ENCODE measurements around the gene PDHB.

Gene PDHB

DNA sequence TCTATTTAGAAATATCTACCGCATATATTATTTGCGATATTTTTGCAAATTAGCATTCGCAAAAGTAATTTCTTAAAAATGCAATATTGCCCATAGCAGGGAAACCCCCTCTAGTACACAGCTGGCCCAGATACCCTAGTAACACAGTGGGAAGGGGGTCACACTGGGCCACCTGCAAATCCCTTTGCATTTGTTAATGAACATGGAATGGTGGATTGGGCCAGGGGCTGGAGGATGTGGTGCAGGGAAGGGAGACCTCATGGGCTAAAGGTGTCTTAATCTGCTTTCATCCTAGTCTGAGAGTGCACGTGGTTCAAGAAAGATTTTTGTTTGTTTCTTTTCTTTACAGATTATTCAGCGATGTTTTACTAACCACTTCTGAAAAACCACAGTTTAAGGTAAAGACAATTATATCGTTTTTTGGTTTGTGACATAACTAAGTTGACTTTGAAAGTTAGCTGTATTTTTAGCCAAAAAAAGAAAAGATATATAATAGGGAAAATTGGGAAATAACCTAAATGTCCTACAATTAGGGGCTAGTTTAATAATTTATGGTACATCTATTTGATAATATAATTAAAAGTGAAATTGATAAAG, 30.0 kb downstream of the PDHB start:
- DNase-seq (ENCODE audit: low spot score) = no peak

DNA sequence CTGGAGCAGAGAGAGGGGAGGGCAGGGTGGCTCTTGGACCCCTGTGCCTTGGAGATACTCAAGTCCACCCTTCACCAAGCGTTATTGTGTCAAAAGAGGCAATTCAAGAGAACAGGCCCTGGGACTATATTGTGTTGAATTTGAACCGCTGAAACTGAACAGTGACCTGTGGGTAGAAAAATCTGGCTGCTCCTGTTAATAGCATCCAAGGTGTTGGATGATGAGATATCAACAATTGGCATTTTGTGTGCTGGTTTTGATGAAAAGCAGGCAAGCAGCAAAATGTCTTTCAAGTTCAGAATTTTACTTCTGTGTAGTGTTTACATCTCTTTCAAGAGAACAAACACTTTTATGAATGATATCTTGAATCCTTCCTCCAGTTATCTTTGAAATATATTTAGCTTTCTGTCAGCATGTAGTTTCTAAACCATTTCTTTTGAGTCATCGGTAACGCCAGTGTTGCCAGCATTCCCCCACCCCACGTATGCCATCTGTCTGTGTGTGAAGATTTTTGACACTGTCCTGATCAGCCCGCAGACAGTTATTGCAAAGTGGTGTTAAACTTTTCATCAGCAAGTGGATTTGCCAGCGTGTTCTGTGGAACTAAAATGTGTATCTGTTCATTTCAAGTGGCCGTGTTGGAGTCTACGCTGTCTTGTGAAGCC, 34.8 kb downstream of the PDHB start:
- no peak for DNase-seq (ENCODE audit: low spot score)

DNA sequence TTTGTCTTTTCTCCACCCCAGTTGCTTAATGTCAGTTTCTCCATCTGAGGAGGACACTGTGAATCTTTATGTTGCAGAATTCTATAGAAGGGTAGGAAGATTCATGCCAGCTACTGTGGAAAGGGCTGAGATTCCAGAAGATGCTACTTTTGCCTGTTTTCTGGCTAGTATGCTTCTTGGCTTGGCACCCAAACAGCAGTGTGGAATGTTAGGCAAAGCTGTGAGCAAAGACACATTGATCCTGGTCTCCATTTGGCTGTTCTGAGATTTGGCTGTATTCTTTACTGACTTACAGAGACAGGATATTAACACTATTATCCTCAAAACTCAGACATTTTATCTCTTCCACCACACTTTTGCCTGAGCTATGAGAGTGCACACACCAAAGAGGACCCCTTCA, 39.3 kb downstream of the PDHB start:
- DNase-seq (ENCODE audit: low spot score) = no peak

DNA sequence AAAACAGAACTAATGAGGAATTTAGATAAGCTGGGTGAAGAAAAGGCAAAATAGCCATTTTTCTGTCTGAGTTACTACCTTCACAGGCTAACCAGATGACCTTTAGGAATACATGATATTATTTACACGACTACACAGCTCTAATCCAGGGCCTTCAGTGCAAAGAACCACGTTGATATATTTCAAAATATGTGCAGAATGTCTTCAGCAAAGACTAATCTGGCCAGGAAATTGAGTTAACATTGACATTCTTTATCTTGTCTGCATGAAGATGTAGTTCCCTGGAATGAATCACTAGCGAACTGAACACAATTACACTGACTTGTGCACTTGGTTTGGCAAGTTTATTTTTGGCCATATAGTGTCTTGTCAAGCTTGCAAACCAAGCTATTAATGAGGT, 41.5 kb downstream of the PDHB start:
- no peak for DNase-seq (ENCODE audit: low spot score)

DNA sequence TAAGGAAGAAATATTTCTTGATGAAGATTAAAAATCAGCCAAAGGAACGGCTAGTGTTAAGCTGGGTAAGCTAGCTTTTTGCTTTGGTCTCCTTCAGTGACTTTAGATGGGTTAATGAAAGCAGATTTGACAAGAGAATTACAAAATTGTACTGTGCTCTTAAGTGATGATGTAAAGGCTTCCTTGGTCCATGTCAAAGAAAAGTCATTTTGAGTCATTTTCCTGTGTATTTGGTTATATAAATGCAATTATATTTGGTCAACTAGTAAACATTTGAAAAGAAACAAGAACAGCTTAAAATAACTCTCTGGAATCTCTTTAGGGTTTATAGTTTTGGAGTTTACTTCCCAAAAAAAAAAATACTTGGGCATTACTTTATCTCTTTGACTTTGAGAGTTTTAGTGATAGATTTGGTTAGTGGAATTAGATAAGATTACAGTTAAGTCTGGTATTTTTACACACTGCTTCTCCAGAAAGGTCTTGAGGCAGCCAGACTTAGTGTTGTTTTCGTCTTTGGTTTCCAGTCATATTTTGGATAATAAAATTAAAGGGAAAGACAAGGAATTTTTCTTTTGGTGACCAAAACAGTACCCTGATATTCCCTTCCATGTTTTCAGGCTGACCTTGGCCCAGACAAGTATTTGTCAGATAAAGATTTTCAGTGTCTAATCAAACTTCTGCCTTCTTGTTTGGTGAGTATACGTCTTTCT, 42.3 kb downstream of the PDHB start:
- no peak for DNase-seq (ENCODE audit: low spot score)

DNA sequence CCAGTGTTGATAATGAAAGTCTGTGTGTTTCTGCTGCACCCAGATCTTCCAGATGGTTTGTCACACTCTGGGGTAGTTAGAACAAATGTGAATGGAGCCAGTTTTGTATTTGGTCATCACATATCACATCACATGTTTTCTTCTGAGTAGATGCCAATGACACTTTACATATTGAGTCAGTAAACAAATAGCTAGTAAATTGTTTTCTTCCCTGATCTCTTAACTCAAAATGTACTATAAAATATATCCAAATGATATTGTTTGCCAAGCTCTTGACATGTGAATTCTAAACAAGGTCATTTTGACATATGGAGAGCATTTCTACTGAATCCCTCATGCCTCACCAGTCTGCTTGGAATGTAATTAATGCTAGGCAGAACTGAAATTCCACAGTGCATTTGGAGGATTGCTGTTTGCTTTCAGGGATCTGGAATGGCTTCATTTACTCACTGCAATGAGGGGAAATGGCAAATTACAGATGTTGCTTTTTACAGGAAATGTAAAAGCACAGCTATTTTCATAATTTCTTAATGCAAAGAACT, 45.0 kb downstream of the PDHB start:
- DNase-seq (ENCODE audit: low spot score) = peak; percentile 96

DNA sequence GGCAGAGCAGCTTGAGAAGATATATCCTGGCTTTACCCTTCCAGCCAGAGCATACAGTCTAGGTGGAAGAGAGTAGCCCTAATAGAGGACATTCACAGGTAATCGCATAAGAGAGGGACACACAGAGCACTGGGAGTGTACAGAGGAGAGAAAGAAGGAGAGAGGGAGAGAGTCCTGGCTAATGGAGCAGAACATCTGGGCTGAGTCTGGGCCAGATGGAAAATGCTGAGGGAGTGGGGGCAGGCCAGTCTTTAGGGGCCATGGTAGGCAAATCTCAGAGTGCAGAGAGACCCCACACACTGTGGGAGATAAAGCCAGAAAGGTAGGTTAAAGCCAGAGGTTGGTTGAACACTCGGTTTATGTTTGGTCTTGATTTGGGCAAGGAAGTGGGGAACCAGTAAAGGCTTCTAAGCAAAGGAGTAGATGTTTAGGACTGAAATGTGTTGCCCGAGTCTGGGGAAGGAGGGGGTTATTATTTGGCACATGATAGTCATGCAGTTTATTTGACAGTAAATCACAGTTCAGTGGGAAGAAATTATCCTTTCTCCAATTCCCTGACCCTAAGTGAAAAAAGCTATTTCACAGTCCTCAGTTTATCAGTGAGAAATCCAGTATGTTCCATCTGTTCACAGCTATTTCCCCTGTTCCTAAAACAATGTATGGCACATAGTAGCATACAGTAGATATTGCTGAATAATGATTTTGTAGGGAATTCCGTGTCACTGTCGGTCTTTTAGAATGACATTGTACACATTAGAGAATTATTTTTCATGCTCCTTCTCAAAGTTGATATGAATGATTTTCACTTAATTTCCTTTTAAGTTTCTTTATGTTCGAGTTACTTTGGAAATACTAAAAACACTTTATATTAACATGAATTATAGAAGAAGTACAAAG, 45.7 kb downstream of the PDHB start:
- DNase-seq (ENCODE audit: low spot score) = peak; percentile 62

DNA sequence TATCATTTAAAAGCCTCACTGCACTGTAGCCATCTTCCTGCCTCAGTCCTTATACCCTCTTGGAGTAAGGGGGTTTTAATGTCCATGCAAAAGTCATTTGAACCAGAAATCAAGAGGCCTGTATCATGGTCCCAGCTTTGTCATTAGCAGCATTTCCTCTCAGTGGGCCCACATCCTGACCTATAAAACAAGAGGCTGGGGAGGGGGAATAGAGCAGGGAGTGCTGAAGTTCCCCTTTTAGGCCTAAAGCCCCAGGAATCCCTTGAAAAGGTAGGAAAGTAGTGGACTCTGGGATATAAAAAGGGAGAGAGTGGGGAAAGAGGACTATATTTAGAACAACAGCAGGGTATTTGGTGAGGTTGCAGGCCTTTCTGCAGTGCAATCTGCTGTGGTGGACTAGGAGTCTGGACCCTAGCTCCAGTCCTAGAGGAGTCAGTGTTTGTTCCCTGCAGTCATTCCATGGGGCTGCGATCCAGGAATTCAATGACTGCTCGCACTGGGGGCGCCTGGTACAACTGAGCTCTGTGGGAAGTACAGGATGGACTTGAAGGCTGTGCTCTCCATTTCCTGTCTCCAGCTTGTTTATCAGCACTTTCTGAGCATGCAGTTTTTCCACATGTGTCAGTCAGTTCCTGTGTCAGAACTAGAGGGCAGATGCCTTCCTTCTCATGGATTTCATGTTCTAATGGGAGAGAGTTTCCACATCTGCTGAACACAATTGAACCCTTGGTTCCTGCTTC, 46.8 kb downstream of the PDHB start:
- peak; percentile 97 for DNase-seq (ENCODE audit: low spot score)

DNA sequence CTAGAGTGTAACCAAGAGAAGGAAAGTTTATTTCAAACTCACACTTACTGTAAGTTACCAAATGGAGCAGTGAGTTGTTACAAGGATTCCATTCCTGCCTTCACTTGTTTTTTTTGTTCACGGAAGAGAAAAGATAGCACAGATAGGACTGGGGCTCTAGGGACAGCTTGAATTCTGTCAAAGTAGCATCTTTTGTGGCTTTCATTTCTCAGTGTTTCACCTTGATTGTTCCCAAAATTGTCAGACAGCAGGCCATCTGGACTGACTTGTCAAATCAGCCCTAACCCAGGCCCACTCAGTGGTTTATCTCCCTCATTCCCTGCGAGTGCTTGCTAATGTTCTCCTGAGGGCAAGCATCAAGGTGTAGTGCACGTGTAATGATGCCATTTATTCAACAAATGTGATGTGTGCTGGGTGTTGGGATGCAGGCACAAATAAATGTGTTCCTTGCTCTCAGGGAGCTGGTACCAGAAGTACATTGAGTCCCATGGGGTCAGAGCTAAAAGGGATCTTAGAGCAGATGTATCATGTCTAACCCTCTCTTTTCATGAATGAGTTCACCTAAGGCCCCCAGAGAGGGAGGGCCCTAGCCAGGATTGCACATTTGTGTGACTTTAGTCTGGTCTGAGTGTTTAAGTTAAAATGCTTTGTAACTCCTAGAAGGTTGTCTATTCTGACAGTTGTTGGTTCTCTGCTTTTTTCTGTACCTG, 49.1 kb downstream of the PDHB start:
- DNase-seq (ENCODE audit: low spot score) = no peak

DNA sequence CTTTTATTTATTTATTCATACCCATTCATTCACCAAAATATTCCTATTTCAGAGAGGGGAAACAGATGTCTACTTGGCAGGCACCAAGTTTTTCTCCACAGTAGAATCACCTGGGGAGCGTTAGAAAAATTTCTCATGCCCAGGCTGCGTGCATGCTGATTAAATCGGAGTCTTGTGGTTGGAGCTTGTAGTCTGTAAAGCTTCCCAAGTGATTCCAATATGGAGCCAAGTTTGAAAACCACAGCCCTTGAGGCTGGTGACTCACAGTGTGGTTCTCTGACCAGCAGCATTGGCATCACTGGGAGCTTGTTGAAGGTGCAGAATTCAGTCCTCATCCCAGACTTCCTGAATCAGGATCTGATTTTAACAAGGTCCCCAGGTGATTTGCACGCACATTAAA, 49.7 kb downstream of the PDHB start:
- DNase-seq (ENCODE audit: low spot score) = peak; percentile 54

DNA sequence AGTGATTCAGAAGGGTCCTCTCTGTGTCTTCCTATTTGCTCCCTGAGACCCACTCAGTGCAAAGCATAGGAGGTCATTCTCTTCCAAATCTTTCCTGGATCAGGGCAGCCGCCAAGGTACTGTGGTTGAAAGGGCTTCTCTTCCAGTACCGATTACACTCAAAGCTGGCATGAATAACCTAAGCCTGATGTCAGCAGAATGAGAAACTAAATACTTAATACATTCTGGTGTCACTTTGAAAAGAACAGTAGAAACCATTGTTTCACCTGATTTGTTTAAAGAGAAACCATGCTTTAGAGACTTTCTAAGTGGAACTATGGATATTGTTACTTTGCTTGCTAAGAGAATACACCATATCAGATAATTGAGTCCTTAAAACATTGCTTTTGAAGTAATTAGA, 50.2 kb downstream of the PDHB start:
- peak; percentile 52 for DNase-seq (ENCODE audit: low spot score)

DNA sequence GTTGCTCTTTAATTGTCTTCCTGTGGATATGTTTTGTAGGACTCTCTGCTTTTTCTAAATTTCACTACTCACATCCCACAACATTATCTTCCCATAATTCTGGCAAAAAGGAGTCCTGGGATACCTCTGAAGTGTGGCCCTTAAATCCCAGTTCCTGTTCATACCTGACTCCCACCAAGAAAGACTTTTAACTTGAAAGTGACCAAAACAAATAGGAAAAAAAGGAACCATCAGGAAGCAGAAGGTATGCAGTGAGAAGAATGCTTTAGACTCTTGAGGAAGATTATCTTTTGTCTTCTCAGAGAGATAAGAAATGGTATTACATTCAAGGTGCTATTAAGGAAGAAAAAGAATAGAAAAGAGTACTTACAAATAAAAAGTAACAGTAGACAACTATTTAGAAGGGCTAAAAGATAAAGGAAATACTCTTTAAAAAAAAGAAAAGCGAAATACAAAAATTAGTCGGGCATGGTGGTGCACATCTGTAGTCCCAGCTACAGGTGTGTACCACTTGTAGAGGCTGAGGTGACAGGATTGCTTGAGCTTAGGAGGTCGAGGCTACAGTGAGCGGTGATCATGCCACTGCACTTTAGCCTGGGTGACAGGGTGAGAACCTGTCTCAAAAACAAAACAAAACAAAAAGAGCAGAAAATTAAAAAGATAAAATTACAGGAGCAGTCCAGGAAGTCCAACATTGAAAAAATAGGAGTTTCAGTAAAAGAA, 54.1 kb downstream of the PDHB start:
- DNase-seq (ENCODE audit: low spot score) = no peak

DNA sequence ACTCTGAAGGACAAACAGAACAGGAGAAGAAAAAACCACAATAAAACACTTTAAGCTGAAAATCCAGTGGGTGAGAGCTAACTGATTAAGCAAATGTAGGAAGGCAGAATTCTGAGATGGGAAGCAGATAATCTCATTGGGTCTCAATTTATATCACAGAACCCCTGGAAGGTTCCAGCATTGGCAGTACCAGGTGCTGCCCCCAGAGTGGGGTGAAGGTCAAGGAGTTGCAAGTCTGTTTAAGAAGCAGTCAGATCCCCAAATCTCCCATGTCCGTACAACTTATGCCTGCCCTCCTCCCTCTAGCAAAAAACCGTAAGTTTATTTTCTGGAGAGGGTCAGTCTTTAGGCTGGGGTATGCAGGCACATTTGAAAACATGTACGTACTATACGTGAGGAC, 55.9 kb downstream of the PDHB start:
- DNase-seq (ENCODE audit: low spot score) = no peak
